ENCODE data around the gene PIK3C2G.

GRCh38 chr12:18681818-18682217 lies 420.5 kb downstream of the PIK3C2G start:
- TF ChIP-seq EZH2 (IDR thresholded peaks at IDR 0.05; ENCODE audit: low read length, unreplicated experiment) (no peak), CTCF (conservative IDR thresholded peaks at IDR 0.05; ENCODE audit: low read depth, low read length) (no peak), EZH2phosphoT487 (IDR thresholded peaks at IDR 0.05; ENCODE audit: borderline replicate concordance, low read length) (no peak)

Data from PC-3 (cell line).